ENCODE measurements around the gene GRAMD1B. TPM values are rescaled to one million over a fixed set of nuclear protein-coding genes. Genes with fewer than 3 reads are reported as not detected.

Gene GRAMD1B
- total RNA-seq, 1 experiment from 2014 or later, result 5.8 TPM

DNA sequence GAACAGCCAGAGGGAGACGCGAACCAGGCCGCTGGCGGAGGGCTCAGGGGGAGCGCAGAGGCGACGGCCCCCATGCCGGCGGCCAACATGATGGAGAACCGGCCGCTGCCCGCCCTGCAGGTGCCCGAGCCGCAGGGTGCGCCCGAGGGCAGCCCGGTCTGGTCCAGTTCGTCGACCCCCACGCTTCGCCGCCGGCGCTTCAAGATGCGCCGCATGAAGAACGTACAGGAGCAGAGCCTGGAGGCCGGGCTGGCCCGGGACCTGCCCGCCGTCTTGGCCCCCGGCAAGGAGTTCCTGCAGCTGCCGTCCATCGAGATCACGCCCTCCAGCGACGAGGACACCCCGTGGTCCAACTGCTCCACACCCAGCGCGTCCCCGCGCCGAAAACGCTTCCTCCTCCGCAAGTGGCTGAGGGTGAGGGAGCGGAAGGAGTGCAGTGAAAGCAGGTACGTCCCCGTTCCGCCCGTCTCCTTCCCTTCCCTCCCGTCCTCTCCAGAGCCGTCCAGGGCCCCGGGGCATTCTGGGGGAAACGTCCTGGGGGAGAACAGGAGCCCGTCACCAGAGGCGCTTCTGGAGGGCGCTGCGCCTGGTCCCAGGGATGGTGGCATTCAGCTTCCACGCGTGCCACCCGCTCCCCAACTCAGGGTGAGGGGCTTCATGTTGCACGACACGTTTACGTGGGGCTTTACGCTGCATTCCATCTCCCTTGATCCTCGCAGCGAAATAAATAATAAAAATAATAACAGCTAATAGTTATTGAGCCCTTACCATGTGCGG, 840 bp downstream of the GRAMD1B start:
- Histone ChIP-seq H3K9me2 (ENCODE audit: insufficient read depth) (no peaks in the 10 kb centered on the region), H3K36me3 (ENCODE audit: low read depth) (no peaks in the 10 kb centered on the region), H3K9me3 (ENCODE audit: insufficient read depth, low read depth) (no peaks in the 10 kb centered on the region; the same call in 1 of the 2 replicates), H3K4me2 (peak overlapping the region; percentile 62), H3K27me3 (ENCODE audit: insufficient read depth, low read depth) (no peaks in the 10 kb centered on the region), H4K20me1 (ENCODE audit: insufficient read depth) (no peaks in the 10 kb centered on the region), H3K4me1 (replicated peaks; ENCODE audit: insufficient read depth) (peaks cover 30% of the 10 kb centered on the region), H3F3A (ENCODE audit: insufficient read depth, low read depth) (peaks cover 20% of the 10 kb centered on the region), H2AFZ (peak overlapping the region; percentile 85), H3K4me3 (peak overlapping the region; percentile 65), H3K79me2 (ENCODE audit: low read depth) (peaks cover 18% of the 10 kb centered on the region; the same call in 1 of the 2 replicates), H3K27ac (peak overlapping the region; percentile 53)
- peak; percentile 33 to 55 for DNase-seq
- POLR2A ChIA-PET (ENCODE audit: unreplicated experiment), result no interaction called here
- no peak for TF ChIP-seq EZH2 (IDR thresholded peaks at IDR 0.05; ENCODE audit: low read depth)
- TF ChIP-seq, protein P1, sequence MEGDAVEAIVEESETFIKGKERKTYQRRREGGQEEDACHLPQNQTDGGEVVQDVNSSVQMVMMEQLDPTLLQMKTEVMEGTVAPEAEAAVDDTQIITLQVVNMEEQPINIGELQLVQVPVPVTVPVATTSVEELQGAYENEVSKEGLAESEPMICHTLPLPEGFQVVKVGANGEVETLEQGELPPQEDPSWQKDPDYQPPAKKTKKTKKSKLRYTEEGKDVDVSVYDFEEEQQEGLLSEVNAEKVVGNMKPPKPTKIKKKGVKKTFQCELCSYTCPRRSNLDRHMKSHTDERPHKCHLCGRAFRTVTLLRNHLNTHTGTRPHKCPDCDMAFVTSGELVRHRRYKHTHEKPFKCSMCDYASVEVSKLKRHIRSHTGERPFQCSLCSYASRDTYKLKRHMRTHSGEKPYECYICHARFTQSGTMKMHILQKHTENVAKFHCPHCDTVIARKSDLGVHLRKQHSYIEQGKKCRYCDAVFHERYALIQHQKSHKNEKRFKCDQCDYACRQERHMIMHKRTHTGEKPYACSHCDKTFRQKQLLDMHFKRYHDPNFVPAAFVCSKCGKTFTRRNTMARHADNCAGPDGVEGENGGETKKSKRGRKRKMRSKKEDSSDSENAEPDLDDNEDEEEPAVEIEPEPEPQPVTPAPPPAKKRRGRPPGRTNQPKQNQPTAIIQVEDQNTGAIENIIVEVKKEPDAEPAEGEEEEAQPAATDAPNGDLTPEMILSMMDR (conservative IDR thresholded peaks at IDR 0.05), result no peak
- CTCF ChIA-PET, result no interaction called here
- BruUV-seq (replicated peaks), result no TSS peak
- intact Hi-C loops (cut with micrococcal nuclease; ENCODE audit: unreplicated experiment), result no loop called here

DNA sequence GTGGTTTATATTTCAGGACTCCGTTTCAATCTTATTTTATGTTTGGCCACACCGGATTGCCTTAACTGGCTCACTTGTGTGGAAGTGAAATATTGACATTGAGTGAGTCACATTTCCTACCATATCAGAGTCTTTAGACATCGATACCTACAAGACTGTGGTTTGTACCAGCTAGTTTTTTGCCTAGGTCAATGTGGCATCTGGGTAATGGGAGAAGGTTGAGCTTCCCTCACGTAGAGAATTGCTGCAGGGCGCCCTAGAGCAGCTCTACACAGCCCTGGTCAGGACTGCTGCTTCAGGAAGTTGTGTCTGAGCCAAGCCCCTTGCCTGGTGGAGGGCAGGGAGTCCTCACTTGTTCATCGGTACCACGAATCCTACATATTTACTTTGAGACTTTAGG, 1.6 kb downstream of the GRAMD1B start:
- Histone ChIP-seq H3K79me2 (ENCODE audit: low read depth) (peaks cover 24% of the 10 kb centered on the region; the same call in 1 of the 2 replicates), H3K9me3 (ENCODE audit: insufficient read depth, low read depth) (no peaks in the 10 kb centered on the region; the same call in 1 of the 2 replicates), H3K4me3 (peak overlapping the region; percentile 65), H3K4me2 (peak overlapping the region; percentile 62), H4K20me1 (ENCODE audit: insufficient read depth) (no peaks in the 10 kb centered on the region), H3K27ac (peak overlapping the region; percentile 53), H3K27me3 (ENCODE audit: insufficient read depth, low read depth) (no peaks in the 10 kb centered on the region), H3F3A (ENCODE audit: insufficient read depth, low read depth) (peaks cover 25% of the 10 kb centered on the region), H3K9me2 (ENCODE audit: insufficient read depth) (no peaks in the 10 kb centered on the region), H3K4me1 (replicated peaks; ENCODE audit: insufficient read depth) (peaks cover 35% of the 10 kb centered on the region), H2AFZ (peak overlapping the region; percentile 85), H3K36me3 (ENCODE audit: low read depth) (no peaks in the 10 kb centered on the region)
- POLR2A ChIA-PET (ENCODE audit: unreplicated experiment), result no interaction called here
- peak in 1 of 2 experiments; percentile 74 for DNase-seq
- TF ChIP-seq, protein P1 (conservative IDR thresholded peaks at IDR 0.05), result no peak
- TF ChIP-seq EZH2 (IDR thresholded peaks at IDR 0.05; ENCODE audit: low read depth), result no peak
- no TSS peak for BruUV-seq (replicated peaks)
- intact Hi-C loops (cut with micrococcal nuclease; ENCODE audit: unreplicated experiment), result no loop called here
- CTCF ChIA-PET, result no interaction called here

DNA sequence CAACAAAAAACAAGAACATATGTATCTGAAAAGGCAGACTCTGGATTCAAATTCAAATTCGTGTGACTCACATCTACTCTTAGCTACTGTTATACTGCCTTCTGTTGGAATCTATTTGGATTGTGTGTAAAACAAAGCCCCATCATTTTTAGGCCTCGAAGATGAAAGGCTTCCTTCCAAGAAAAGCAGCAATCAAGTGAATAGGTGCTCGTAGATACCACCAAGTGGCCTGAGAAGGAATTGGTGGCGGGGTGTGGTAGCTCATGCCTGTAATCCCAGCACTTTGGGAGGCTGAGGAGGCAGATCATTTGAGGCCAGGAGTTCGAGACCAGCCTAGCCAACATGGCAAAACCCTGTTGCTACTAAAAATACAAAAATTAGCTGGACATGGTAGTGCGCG, 4.2 kb downstream of the GRAMD1B start:
- Histone ChIP-seq H3K9me2 (ENCODE audit: insufficient read depth) (no peaks in the 10 kb centered on the region), H3K27ac (peak overlapping the region; percentile 39), H4K20me1 (ENCODE audit: insufficient read depth) (no peaks in the 10 kb centered on the region), H3K79me2 (ENCODE audit: low read depth) (peaks cover 29% of the 10 kb centered on the region; the same call in 1 of the 2 replicates), H2AFZ (no peak overlapping the region), H3K27me3 (ENCODE audit: insufficient read depth, low read depth) (no peaks in the 10 kb centered on the region), H3K4me2 (peak overlapping the region; percentile 30; the same call in 1 of the 2 replicates), H3F3A (ENCODE audit: insufficient read depth, low read depth) (peaks cover 43% of the 10 kb centered on the region), H3K36me3 (ENCODE audit: low read depth) (no peaks in the 10 kb centered on the region), H3K4me1 (replicated peaks; ENCODE audit: insufficient read depth) (peaks cover 56% of the 10 kb centered on the region), H3K9me3 (ENCODE audit: insufficient read depth, low read depth) (no peaks in the 10 kb centered on the region; the same call in 1 of the 2 replicates), H3K4me3 (no peak overlapping the region)
- intact Hi-C loops (cut with micrococcal nuclease; ENCODE audit: unreplicated experiment), result no loop called here
- no peak for DNase-seq
- POLR2A ChIA-PET (ENCODE audit: unreplicated experiment), result interaction anchor here (0.6 kb wide), 1 partner anchor 386 kb away, joined by 3 read pairs; no protein-coding TSS in a partner anchor
- BruUV-seq (replicated peaks), result no TSS peak
- CTCF ChIA-PET, result no interaction called here
- TF ChIP-seq, protein P1 (conservative IDR thresholded peaks at IDR 0.05), result no peak
- TF ChIP-seq EZH2 (IDR thresholded peaks at IDR 0.05; ENCODE audit: low read depth), result no peak
